OCI-LY3 (cell line): ENCODE results near the gene ALPG.
"Not testable (repeated sequence)": the region's sequence is repeated elsewhere in the genome, so short reads cannot be mapped to it uniquely, and the experiment has no call there.

ENCODE experiments used
- H2AFZ ChIP-seq: fragments of 200-600, 300-600 bp; shearing (Covaris generic); 2 replicates; pipeline ENCODE4 v1.6.0; 2014; ENCODE audit warnings: antibody characterized with exemption, low read depth, low read length
- H3K27ac ChIP-seq: fragments of 200-600, 300-600 bp; sonication (generic); 2 replicates; pipeline ENCODE4 v1.5.1; 2014; ENCODE audit warnings: mild to moderate bottlenecking, low read length, moderate library complexity, mixed read lengths
- H3K27me3 ChIP-seq: fragments of 200-600, 300-600 bp; sonication (generic); 2 replicates; pipeline ENCODE4 v1.6.1; 2014; ENCODE audit warnings: low read depth, low read length, mixed read lengths
- H3K36me3 ChIP-seq: fragments of 200-600, 300-600 bp; sonication (generic); replicated peaks from 2 replicates; pipeline ENCODE3; 2014; ENCODE audit warnings: low read depth, low read length, mixed read lengths
- H3K4me1 ChIP-seq: fragments of 300-600, 200-600 bp; sonication (generic); 2 replicates; pipeline ENCODE4 v1.6.1; 2014; ENCODE audit warnings: low read length, mixed read lengths
- H3K4me2 ChIP-seq: fragments of 200-600, 300-600 bp; sonication (generic); 2 replicates; pipeline ENCODE4 v1.6.1; 2014; ENCODE audit warnings: low read length, mixed read lengths
- H3K4me3 ChIP-seq: fragments of 300-600, 200-600 bp; sonication (generic); 2 replicates; pipeline ENCODE4 v1.5.1; 2014; ENCODE audit warnings: antibody characterized with exemption, mild to moderate bottlenecking, low read length, moderate library complexity
- H3K79me2 ChIP-seq: fragments of 300-600, 200-600 bp; shearing (Covaris generic); 2 replicates; pipeline ENCODE4 v1.6.1; 2014; ENCODE audit warnings: mild to moderate bottlenecking, low read length, mixed read lengths
- H3K9ac ChIP-seq: fragments of 300-600, 200-600 bp; shearing (Covaris generic); 2 replicates; pipeline ENCODE4 v1.6.0; 2014; ENCODE audit warnings: mild to moderate bottlenecking, low read length, moderate library complexity
- H3K9me3 ChIP-seq: fragments of 200-600, 300-600 bp; shearing (Covaris generic); 2 replicates; pipeline ENCODE4 v1.6.1; 2014; ENCODE audit warnings: low read length, mixed read lengths; ENCODE audit not compliant: insufficient read depth
- H4K20me1 ChIP-seq: fragments of 200-600, 300-600 bp; sonication (generic); 2 replicates; pipeline ENCODE4 v1.6.1; 2016; ENCODE audit warnings: low read length, mixed read lengths; ENCODE audit not compliant: insufficient read depth
- CTCF ChIP-seq: fragments of 200-600, 300-600 bp; sonication (generic); IDR thresholded peaks from 2 replicates; pipeline ENCODE4 v1.5.1; 2014; ENCODE audit warnings: antibody characterized with exemption, low read length, low read depth
- EZH2phosphoT487 ChIP-seq: fragments of 200-600 bp; shearing (Covaris generic); IDR thresholded peaks from 2 replicates; pipeline ENCODE4 v1.6.1; 2018; ENCODE audit warnings: antibody characterized with exemption, mixed run types, low read depth

The ALPG gene

GRCh38 chr2:232382331-232383225, 24.1 kb upstream of the ALPG start:
- Histone ChIP-seq H3K27me3 (no peaks in the 10 kb centered on the region; the same call in 1 of the 2 replicates), H3K27ac (no peak overlapping the region), H3K9ac (no peak overlapping the region), H3K4me1 (no peaks in the 10 kb centered on the region), H3K79me2 (no peaks in the 10 kb centered on the region), H3K36me3 (no peaks in the 10 kb centered on the region), H3K9me3 (no peaks in the 10 kb centered on the region), H3K4me2 (no peak overlapping the region), H4K20me1 (no peaks in the 10 kb centered on the region), H2AFZ (no peak overlapping the region), H3K4me3 (no peak overlapping the region)
- TF ChIP-seq EZH2phosphoT487 (no peak), CTCF (no peak)

GRCh38 chr2:232384466-232384865, 22.2 kb upstream of the ALPG start:
- H3K9ac ChIP-seq, result no peak overlapping the region
- no peaks in the 10 kb centered on the region for H3K9me3 ChIP-seq
- H3K4me2 ChIP-seq, result no peak overlapping the region
- H2AFZ ChIP-seq, result no peak overlapping the region
- no peak overlapping the region for H3K4me3 ChIP-seq
- H3K27me3 ChIP-seq, result no peaks in the 10 kb centered on the region; the same call in 1 of the 2 replicates
- no peak overlapping the region for H3K27ac ChIP-seq
- H3K79me2 ChIP-seq, result no peaks in the 10 kb centered on the region
- no peaks in the 10 kb centered on the region for H3K36me3 ChIP-seq
- no peaks in the 10 kb centered on the region for H4K20me1 ChIP-seq
- TF ChIP-seq CTCF (no peak), EZH2phosphoT487 (no peak)
- no peaks in the 10 kb centered on the region for H3K4me1 ChIP-seq

- not testable (repeated sequence) for H3K79me2 ChIP-seq, H3K4me2 ChIP-seq, H3K9me3 ChIP-seq, H3K27ac ChIP-seq, H3K36me3 ChIP-seq, H3K27me3 ChIP-seq, H2AFZ ChIP-seq, H3K4me3 ChIP-seq, H3K9ac ChIP-seq, H4K20me1 ChIP-seq, H3K4me1 ChIP-seq
Measured at GRCh38 chr2:232385058-232385457, 21.6 kb upstream of the ALPG start.

- Histone ChIP-seq H3K9ac (no peak overlapping the region), H3K4me1 (no peaks in the 10 kb centered on the region), H3K27me3 (no peaks in the 10 kb centered on the region; the same call in 1 of the 2 replicates), H3K9me3 (no peaks in the 10 kb centered on the region), H3K4me3 (no peak overlapping the region), H4K20me1 (no peaks in the 10 kb centered on the region), H2AFZ (no peak overlapping the region), H3K4me2 (no peak overlapping the region), H3K36me3 (no peaks in the 10 kb centered on the region), H3K79me2 (no peaks in the 10 kb centered on the region), H3K27ac (no peak overlapping the region)
- no peak for TF ChIP-seq EZH2phosphoT487
- TF ChIP-seq CTCF, result no peak
Measured at GRCh38 chr2:232385660-232386489, 20.8 kb upstream of the ALPG start.
